Osteoblast (primary cell): ENCODE measurements around the gene NEK1. TPM values are rescaled to one million over a fixed set of nuclear protein-coding genes. Genes with fewer than 3 reads are reported as not detected.

ENCODE experiments used
- DNase-seq: peaks from one replicate; pipeline ENCODE4 v3.0.0; 2011; ENCODE audit warnings: low spot score, mixed read lengths; ENCODE audit not compliant: insufficient read length; ENCODE audit errors: missing footprints
- H2AFZ ChIP-seq: 2 replicates; pipeline ENCODE4 v1.6.0; 2011; ENCODE audit warnings: mild to moderate bottlenecking, low read length
- H3K27ac ChIP-seq: 2 replicates; pipeline ENCODE4 v1.5.1; 2011; ENCODE audit warnings: mild to moderate bottlenecking, low read depth, low read length, moderate library complexity
- H3K27me3 ChIP-seq: 2 replicates; pipeline ENCODE4 v1.6.0; 2012; ENCODE audit warnings: mild to moderate bottlenecking, control low read depth, inconsistent platforms, low read length, moderate library complexity; ENCODE audit not compliant: insufficient read depth
- H3K36me3 ChIP-seq: 2 replicates; pipeline ENCODE4 v1.5.1; 2011; ENCODE audit warnings: mild to moderate bottlenecking, low read length, control low read depth, moderate library complexity; ENCODE audit not compliant: insufficient read depth
- H3K4me1 ChIP-seq: 2 replicates; pipeline ENCODE4 v1.5.1; 2011; ENCODE audit warnings: mild to moderate bottlenecking, low read length, control low read depth, moderate library complexity; ENCODE audit not compliant: insufficient read depth
- H3K4me2 ChIP-seq: 2 replicates; pipeline ENCODE4 v1.6.0; 2011; ENCODE audit warnings: mild to moderate bottlenecking, low read length; ENCODE audit not compliant: insufficient read depth
- H3K4me3 ChIP-seq: fragments of 200-600 bp; sonication (generic); 3 replicates; pipeline ENCODE4 v1.5.1; 2012; ENCODE audit warnings: mild to moderate bottlenecking, low read length, inconsistent platforms; ENCODE audit not compliant: insufficient read depth
- H3K79me2 ChIP-seq: 2 replicates; pipeline ENCODE4 v1.6.0; 2012; ENCODE audit warnings: mild to moderate bottlenecking, low read length, control low read depth, inconsistent platforms; ENCODE audit not compliant: insufficient read depth
- H3K9me3 ChIP-seq: 2 replicates; pipeline ENCODE4 v1.5.1; 2011; ENCODE audit warnings: low read depth, low read length, control low read depth
- H4K20me1 ChIP-seq: 2 replicates; pipeline ENCODE4 v1.6.0; 2012; ENCODE audit warnings: mild to moderate bottlenecking, low read length, control low read depth; ENCODE audit not compliant: insufficient read depth
- total RNA-seq: library from RNA; depleted of rRNA; stranded (reverse); fragments of >200 nt; gene quantifications from 2 replicates; pipeline ENCODE4 v1.2.3, GENCODE V29; 2012
- TF ChIP-seq, protein P1 (sequence below): IDR thresholded peaks from 2 replicates; pipeline ENCODE4 v1.5.1; 2011; ENCODE audit warnings: mild to moderate bottlenecking, low read depth, low read length, moderate library complexity; ENCODE audit errors: extremely low read depth

The NEK1 gene
- total RNA-seq, 1 donor = 9.8 TPM

DNA sequence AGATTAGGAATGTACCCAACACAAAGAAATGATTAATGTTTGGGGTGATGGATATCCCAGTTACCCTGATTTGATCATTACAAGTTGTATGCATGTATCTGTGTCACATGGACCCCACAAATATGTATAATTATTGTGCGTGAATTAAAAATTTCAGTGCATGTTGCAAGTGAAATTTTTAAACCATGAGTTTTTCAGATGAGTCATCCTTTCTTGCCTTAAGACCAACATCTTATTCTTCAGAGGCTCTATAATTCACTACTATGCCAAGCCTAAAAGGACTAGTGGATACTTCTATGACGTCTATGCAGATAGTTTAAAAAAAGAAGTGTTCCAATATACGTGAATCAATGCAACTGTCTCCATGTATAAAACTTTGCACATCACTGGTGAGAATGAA lies 228.7 kb downstream of the NEK1 start:
- Histone ChIP-seq H3K79me2 (no peaks in the 10 kb centered on the region), H4K20me1 (no peaks in the 10 kb centered on the region), H3K9me3 (peaks cover 4% of the 10 kb centered on the region), H3K4me1 (peaks cover 14% of the 10 kb centered on the region), H3K36me3 (no peaks in the 10 kb centered on the region), H3K4me2 (peak overlapping the region; percentile 25), H3K27ac (peak overlapping the region; percentile 77), H2AFZ (no peak overlapping the region), H3K4me3 (no peak overlapping the region), H3K27me3 (no peaks in the 10 kb centered on the region)
- DNase-seq = peak; percentile 83
- TF ChIP-seq, protein P1, sequence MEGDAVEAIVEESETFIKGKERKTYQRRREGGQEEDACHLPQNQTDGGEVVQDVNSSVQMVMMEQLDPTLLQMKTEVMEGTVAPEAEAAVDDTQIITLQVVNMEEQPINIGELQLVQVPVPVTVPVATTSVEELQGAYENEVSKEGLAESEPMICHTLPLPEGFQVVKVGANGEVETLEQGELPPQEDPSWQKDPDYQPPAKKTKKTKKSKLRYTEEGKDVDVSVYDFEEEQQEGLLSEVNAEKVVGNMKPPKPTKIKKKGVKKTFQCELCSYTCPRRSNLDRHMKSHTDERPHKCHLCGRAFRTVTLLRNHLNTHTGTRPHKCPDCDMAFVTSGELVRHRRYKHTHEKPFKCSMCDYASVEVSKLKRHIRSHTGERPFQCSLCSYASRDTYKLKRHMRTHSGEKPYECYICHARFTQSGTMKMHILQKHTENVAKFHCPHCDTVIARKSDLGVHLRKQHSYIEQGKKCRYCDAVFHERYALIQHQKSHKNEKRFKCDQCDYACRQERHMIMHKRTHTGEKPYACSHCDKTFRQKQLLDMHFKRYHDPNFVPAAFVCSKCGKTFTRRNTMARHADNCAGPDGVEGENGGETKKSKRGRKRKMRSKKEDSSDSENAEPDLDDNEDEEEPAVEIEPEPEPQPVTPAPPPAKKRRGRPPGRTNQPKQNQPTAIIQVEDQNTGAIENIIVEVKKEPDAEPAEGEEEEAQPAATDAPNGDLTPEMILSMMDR = no peak

DNA sequence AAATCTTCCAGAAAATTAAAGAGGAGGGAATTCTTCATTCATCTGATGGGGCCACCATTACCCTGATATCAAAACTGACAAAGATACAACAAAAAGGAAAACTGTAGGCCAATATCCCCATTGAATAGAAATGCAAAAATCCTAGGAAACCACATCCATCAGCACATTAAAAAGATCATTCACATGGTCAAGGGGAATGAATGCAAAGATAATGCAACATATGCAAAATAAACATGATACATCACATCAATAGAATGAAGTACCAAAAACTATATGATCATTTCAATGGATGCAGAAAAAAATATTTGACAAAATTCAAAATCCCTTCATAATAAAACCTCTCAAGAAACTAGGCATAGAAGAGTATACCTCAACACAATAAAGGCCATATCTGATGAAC lies 232.7 kb downstream of the NEK1 start:
- no peak overlapping the region for H3K27ac ChIP-seq

DNA sequence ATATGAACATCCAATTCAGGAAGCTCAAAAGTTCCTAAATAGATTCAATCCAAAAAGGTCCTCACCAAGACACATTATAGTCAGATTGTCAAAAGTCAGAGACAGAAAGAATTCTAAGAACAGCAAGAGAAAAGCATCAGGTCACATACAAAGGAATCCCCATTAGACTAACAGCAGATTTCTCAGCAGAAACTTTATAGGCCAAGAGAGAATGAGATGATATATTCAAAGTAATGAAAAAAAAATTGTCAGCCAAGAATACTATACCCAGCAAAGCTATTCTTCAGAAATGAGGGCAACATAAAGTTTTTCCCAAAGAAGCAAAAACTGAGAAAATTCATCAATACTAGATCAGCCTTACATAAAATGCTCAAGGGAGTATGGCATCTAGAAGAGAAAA lies 235.0 kb downstream of the NEK1 start:
- H3K27me3 ChIP-seq = no peaks in the 10 kb centered on the region
- no peak for DNase-seq
- no peaks in the 10 kb centered on the region for H3K36me3 ChIP-seq
- no peaks in the 10 kb centered on the region for H4K20me1 ChIP-seq
- H3K4me3 ChIP-seq = no peak overlapping the region
- H2AFZ ChIP-seq = no peak overlapping the region
- H3K4me2 ChIP-seq = no peak overlapping the region
- H3K27ac ChIP-seq = no peak overlapping the region
- H3K9me3 ChIP-seq = peaks cover 13% of the 10 kb centered on the region
- TF ChIP-seq, protein P1 = no peak
- peaks cover 2% of the 10 kb centered on the region for H3K4me1 ChIP-seq
- no peaks in the 10 kb centered on the region for H3K79me2 ChIP-seq

More for the DNA sequence above, 232.7 kb downstream of the NEK1 start:
- Histone ChIP-seq H3K4me1 (peaks cover 14% of the 10 kb centered on the region), H3K9me3 (peaks cover 13% of the 10 kb centered on the region), H4K20me1 (no peaks in the 10 kb centered on the region), H2AFZ (no peak overlapping the region), H3K36me3 (no peaks in the 10 kb centered on the region), H3K79me2 (no peaks in the 10 kb centered on the region), H3K27me3 (no peaks in the 10 kb centered on the region), H3K4me3 (no peak overlapping the region), H3K4me2 (no peak overlapping the region)
- no peak for DNase-seq
- TF ChIP-seq, protein P1 = no peak

DNA sequence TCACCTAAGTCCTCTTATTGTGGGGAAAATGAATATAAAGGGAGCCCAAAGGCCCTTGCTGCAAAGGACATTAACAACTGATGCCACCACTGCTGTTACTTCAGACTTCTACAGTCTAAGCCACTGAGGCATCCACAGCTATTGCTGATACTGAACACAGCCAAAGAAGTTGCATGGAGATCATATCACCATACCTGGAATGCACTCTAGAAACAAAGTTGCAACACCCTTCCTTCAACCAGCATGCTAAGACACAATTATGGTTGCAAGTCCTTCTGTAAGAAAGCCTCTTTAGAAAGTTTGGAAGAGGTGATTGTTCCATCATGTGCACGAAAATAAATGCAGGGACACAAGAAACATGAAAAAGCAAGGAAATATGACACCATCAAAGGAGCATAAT lies 236.0 kb downstream of the NEK1 start:
- Histone ChIP-seq H3K9me3 (peaks cover 13% of the 10 kb centered on the region), H2AFZ (no peak overlapping the region), H3K4me3 (no peak overlapping the region), H3K27ac (no peak overlapping the region), H3K36me3 (no peaks in the 10 kb centered on the region), H3K27me3 (no peaks in the 10 kb centered on the region), H3K79me2 (no peaks in the 10 kb centered on the region), H3K4me1 (peaks cover 2% of the 10 kb centered on the region), H3K4me2 (no peak overlapping the region), H4K20me1 (no peaks in the 10 kb centered on the region)
- DNase-seq = no peak
- TF ChIP-seq, protein P1 = no peak
